ENCODE measurements around the gene MAP7D2.
"Not testable (repeated sequence)": the region's sequence is repeated elsewhere in the genome, so short reads cannot be mapped to it uniquely, and the experiment has no call there.

MAP7D2 gene

DNA sequence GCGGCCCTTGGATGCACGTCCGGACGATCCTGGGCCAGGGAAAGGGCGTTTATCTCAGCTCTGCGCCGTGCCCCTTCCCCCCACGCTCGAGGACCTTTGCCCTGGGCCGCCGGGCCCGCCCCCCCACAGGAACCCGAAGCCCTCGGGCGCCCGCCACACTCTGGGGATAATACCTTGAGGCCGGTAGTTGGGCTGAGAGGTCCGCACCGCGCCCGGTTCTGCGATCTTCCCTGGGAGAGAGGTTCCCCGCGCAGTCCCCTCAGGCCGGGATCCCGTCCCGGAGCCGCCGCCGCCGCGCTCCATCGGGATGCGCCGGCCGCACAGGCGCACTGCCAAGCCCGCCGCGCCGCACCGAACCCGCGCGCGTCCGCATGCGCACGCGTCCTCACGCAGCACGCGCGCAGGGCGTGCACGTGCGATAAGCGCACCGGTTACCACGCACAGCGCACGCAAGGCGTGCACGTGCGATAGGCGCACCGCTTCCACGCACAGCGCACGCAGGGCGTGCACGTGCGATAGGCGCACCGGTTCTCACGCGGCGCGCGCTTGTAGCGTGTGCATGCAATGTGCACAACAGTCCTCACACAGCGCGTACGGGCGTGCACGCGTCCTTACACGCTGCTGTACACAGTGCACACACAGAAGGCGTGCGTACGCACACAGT, at the start of gene MAP7D2:
TSS of gene MAP7D2 (minus strand) at position 331 of the 664 bp plus-strand sequence. CDS start at position 303, 28 bp downstream.
- peak within 1 kb of the TSS; percentile 18 for H3K4me3 Mint-ChIP-seq
- ATAC-seq (no peak), DNase-seq (ENCODE audit: low spot score in 2 of 2) (no peak)
- no peaks in the 10 kb centered on the region for H3K4me1 Mint-ChIP-seq
- no peaks in the 10 kb centered on the region for H3K36me3 Mint-ChIP-seq
- no peak within 1 kb of the TSS for H3K27ac Mint-ChIP-seq
- H3K9me3 Mint-ChIP-seq: no peaks in the 10 kb centered on the region

GRCh38 chrX:20162516-20162915, 45.8 kb upstream of the MAP7D2 start:
- DNase-seq (ENCODE audit: low spot score in 2 of 2): not testable (repeated sequence)
- peaks cover 97% of the 10 kb centered on the region for H3K36me3 Mint-ChIP-seq

DNA sequence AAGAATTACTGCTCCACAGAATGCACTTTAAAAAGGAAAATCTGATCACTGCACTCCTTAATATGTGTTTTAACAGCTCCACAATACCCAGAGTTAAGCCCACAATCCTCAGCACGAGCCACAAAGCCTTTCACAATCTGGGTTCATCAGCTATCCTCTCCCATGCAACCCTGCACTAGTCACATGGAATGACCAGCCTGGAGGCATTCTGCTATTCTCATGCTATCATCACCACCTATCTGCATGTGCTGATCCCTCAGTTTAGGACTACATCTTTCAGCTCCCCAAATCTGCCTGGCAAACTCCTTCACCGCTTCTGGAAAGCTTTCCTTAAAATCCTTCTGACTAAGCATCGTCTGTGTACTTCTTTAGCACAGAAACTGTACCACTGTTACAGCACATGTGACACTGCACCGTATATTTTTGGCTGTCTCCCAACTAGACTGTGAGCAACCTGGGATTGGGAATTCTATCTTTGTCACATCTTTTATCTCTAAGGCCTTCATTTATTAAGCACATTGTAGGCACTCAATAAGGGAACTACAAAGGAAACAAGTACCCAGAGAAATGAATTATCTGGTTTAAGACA, 43.2 kb upstream of the MAP7D2 start:
- Mint-ChIP-seq H3K27ac (peak overlapping the region; percentile 29), H3K4me3 (no peak overlapping the region), H3K9me3 (no peaks in the 10 kb centered on the region), H3K4me1 (no peaks in the 10 kb centered on the region), H3K36me3 (peaks cover 98% of the 10 kb centered on the region)
- DNase-seq (ENCODE audit: low spot score in 2 of 2) (no peak), ATAC-seq (no peak)

More at GRCh38 chrX:20162516-20162915, 45.8 kb upstream of the MAP7D2 start:
- H3K9me3 Mint-ChIP-seq, H3K4me1 Mint-ChIP-seq, H3K4me3 Mint-ChIP-seq, ATAC-seq, H3K27ac Mint-ChIP-seq: not testable (repeated sequence)

DNA sequence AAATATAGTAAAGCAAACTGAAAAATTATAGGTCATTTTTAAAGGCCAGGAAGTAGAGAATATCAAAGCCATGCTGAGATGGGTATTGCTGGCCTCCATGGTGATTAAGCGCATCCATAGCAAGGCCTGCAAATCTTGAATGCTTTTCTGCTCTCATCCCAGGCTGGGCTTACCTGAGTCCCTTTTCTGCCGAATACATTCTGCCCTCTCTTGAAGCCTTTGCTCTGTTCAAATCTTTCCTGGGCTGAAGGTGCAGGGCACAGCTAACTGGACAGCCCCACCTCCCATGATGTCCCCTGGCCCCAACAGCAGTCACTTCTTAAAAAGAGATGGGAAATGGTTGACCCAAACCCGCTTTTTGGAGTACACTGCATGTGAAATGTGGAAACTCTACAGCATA, 35.0 kb upstream of the MAP7D2 start:
- Mint-ChIP-seq H3K36me3 (peaks cover 67% of the 10 kb centered on the region), H3K9me3 (no peaks in the 10 kb centered on the region), H3K27ac (peak overlapping the region; percentile 43), H3K4me1 (no peaks in the 10 kb centered on the region), H3K4me3 (no peak overlapping the region)
- no peak for ATAC-seq
- no peak for DNase-seq (ENCODE audit: low spot score in 2 of 2)

DNA sequence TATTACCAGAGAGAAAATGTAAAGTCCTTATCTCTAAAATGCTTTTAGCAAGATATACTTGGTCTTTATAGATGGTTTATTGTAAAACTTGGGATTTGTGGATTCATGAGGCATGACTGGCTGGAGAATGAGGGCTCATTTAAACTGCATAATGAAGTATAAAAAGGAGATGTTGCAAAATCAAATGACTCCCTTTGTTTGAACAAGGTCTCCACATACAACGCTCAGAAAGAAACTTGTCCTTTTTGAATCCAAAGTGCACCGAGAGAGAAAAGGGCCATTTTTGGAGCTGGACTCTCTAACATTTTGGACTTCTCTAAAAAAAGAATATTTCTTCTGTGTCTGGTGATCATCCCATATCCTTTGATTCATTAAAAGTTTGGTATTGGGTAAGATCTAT, 32.6 kb upstream of the MAP7D2 start:
- Mint-ChIP-seq H3K9me3 (no peaks in the 10 kb centered on the region), H3K4me3 (no peak overlapping the region), H3K27ac (no peak overlapping the region), H3K4me1 (peaks cover 8% of the 10 kb centered on the region), H3K36me3 (peaks cover 50% of the 10 kb centered on the region)
- DNase-seq (ENCODE audit: low spot score in 2 of 2): no peak
- no peak for ATAC-seq

DNA sequence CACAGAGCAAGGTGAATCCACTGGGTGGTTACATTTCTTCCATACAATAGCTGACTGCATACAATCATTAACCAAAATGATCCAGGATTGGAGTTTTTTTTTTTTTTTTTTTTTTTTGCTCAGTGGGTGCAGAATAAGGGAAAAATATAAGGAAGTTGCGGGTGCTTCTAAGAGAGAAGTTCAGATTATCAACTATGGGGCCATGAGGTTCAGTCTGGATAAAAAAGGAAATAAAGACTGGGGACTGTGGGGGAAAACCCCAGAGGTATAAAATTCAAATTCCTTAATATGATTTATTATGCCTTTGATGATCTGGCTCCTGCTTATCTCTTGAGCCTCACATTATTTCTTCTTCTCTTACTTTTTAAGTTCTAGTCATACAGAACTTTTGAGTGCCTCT, 30.9 kb upstream of the MAP7D2 start:
- Mint-ChIP-seq H3K9me3 (no peaks in the 10 kb centered on the region), H3K36me3 (peaks cover 32% of the 10 kb centered on the region), H3K4me3 (no peak overlapping the region), H3K27ac (no peak overlapping the region), H3K4me1 (peaks cover 8% of the 10 kb centered on the region)
- ATAC-seq (no peak), DNase-seq (ENCODE audit: low spot score in 2 of 2) (no peak)

- H3K4me3 Mint-ChIP-seq: no peak overlapping the region
- H3K27ac Mint-ChIP-seq: peak overlapping the region; percentile 63
Observed at GRCh38 chrX:20144491-20144890, 27.8 kb upstream of the MAP7D2 start.

GRCh38 chrX:20143561-20143960, 26.9 kb upstream of the MAP7D2 start:
- ATAC-seq (no peak), DNase-seq (ENCODE audit: low spot score in 2 of 2) (no peak)
- Mint-ChIP-seq H3K9me3 (no peaks in the 10 kb centered on the region), H3K4me3 (no peak overlapping the region), H3K27ac (no peak overlapping the region), H3K36me3 (peaks cover 32% of the 10 kb centered on the region), H3K4me1 (peaks cover 21% of the 10 kb centered on the region)

More at GRCh38 chrX:20144491-20144890, 27.8 kb upstream of the MAP7D2 start:
- Mint-ChIP-seq H3K36me3 (peaks cover 23% of the 10 kb centered on the region), H3K9me3 (no peaks in the 10 kb centered on the region), H3K4me1 (peaks cover 14% of the 10 kb centered on the region)
- ATAC-seq: peak; percentile 40
- no peak for DNase-seq (ENCODE audit: low spot score in 2 of 2)

DNA sequence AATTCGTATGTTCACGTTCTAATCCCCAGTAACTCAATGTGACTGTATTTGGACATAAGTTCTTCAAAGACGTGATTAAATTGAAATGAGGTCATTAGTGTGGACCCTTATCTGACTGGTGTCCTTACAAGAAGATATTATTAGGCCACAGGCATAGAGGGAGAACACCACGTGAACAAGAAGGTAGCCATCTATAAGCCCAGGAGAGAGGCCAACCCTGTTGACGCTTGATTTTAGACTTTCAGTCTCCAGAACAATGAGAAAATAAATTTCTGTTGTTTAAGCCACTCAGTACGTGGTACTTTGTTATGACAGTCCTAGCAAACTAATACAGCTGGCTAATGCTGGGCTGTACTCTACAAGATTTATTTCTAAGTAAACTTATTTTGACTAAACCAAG, 26.4 kb upstream of the MAP7D2 start:
- Mint-ChIP-seq H3K4me1 (peaks cover 21% of the 10 kb centered on the region), H3K27ac (peak overlapping the region; percentile 14), H3K9me3 (no peaks in the 10 kb centered on the region), H3K4me3 (peak overlapping the region; percentile 77), H3K36me3 (peaks cover 35% of the 10 kb centered on the region)
- DNase-seq (ENCODE audit: low spot score in 2 of 2): no peak
- no peak for ATAC-seq

GRCh38 chrX:20141281-20142220, 24.8 kb upstream of the MAP7D2 start, which contains the start of gene EIF1AX:
EIF1AX (minus strand) TSS chrX:20141838; CDS start chrX:20141640, 198 bp downstream.
- Mint-ChIP-seq H3K36me3 (peaks cover 45% of the 10 kb centered on the region), H3K9me3 (no peaks in the 10 kb centered on the region), H3K27ac (peak within 1 kb of the TSS; percentile 84), H3K4me1 (peaks cover 24% of the 10 kb centered on the region), H3K4me3 (peak within 1 kb of the TSS; percentile 77)
- ATAC-seq (peak; percentile 99), DNase-seq (ENCODE audit: low spot score in 2 of 2) (peak; percentile 75 to 94)

DNA sequence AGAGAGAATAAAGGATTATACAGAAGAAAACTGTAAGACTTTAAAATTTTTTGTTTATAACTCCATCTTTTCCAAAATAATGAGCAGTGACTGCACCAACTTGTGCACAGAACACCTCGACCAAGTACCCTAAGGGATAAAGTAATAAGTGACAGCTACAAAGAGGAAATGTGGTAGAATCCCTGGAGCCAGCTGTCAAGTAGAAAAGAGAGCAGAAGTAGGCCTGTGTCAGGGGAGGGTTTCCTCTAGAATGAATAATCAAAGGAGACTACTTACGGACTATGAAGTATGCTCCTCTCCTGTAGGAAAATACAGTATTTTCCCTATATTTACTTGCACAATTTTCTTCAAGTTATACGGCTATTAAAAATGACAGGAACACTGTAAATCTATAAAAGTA, 23.7 kb upstream of the MAP7D2 start:
- DNase-seq (ENCODE audit: low spot score in 2 of 2): no peak
- H3K4me3 Mint-ChIP-seq: peak overlapping the region; percentile 77
- no peak overlapping the region for H3K27ac Mint-ChIP-seq
- H3K9me3 Mint-ChIP-seq: no peaks in the 10 kb centered on the region
- peaks cover 32% of the 10 kb centered on the region for H3K4me1 Mint-ChIP-seq
- no peak for ATAC-seq
- H3K36me3 Mint-ChIP-seq: peaks cover 57% of the 10 kb centered on the region

DNA sequence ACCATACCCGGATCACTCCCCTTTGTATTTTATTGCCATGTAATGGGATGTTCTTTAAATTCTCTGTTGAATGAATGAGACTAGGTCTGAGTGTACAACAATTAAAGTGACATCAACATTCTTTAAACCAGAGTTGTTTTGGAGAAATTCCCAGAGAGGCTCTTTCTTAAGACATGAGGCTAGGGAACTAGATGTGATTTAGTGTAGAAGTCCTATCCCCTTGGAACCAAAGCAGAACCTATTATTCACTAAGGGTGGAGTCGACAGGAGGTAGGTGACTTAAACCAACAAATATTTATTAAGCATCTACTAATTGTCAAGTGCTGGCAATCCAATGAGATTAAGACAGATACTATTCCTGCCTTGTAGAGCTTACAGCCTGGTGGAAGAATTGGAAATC, 23.3 kb upstream of the MAP7D2 start:
- ATAC-seq (no peak), DNase-seq (ENCODE audit: low spot score in 2 of 2) (no peak)
- H3K9me3 Mint-ChIP-seq: no peaks in the 10 kb centered on the region
- peaks cover 59% of the 10 kb centered on the region for H3K36me3 Mint-ChIP-seq
- H3K4me1 Mint-ChIP-seq: peaks cover 30% of the 10 kb centered on the region
- H3K4me3 Mint-ChIP-seq: peak overlapping the region; percentile 77
- peak overlapping the region; percentile 32 for H3K27ac Mint-ChIP-seq

- peak overlapping the region; percentile 63 for H3K27ac Mint-ChIP-seq
- H3K9me3 Mint-ChIP-seq: no peaks in the 10 kb centered on the region
- H3K36me3 Mint-ChIP-seq: peaks cover 95% of the 10 kb centered on the region
- peaks cover 24% of the 10 kb centered on the region for H3K4me1 Mint-ChIP-seq
- H3K4me3 Mint-ChIP-seq: no peak overlapping the region
- ATAC-seq (no peak), DNase-seq (ENCODE audit: low spot score in 2 of 2) (no peak)
Observed at GRCh38 chrX:20135944-20136343, 19.2 kb upstream of the MAP7D2 start.

DNA sequence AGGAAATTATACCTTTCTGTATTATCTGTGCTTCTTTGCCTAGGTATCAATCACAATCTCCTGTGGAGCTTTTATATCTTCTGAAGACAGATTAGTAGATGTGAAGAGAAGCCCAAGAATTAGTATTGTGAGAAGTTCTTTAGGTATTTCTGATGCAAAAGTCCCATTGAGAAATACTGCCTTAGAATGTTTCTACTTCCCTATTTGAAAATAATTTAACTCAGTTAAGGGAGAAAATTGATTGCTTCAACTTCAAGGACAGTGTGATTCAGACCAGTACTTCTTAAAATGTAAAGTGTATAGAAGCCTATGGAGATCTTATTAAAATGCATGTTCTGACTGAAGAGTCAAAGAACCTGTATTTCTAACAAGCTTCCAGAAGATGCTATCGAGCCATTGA, 16.0 kb upstream of the MAP7D2 start:
- H3K4me1 Mint-ChIP-seq: peaks cover 11% of the 10 kb centered on the region
- no peak for DNase-seq (ENCODE audit: low spot score in 2 of 2)
- no peak overlapping the region for H3K4me3 Mint-ChIP-seq
- H3K27ac Mint-ChIP-seq: no peak overlapping the region
- peaks cover 96% of the 10 kb centered on the region for H3K36me3 Mint-ChIP-seq
- no peaks in the 10 kb centered on the region for H3K9me3 Mint-ChIP-seq
- ATAC-seq: no peak

DNA sequence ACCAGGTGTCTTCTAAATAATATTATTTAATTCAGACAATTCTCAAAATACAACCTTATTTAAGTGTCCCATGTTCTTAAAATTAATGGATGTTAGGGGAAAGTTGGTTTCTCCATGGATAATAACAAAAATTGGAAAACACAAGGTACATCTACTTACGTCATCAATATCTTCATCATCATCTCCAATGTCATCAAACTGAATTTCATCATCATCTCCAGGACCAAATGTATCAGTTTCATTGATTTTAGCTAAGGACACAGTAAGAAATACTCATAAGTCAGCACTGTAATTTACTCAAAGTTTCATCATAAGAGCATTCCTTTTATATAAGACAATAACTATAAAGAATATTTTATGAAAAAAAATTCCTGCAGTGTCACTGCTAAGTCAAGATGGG, 13.7 kb upstream of the MAP7D2 start:
- ATAC-seq (no peak), DNase-seq (ENCODE audit: low spot score in 2 of 2) (no peak)
- H3K36me3 Mint-ChIP-seq: peaks cover 77% of the 10 kb centered on the region
- no peak overlapping the region for H3K27ac Mint-ChIP-seq
- H3K4me1 Mint-ChIP-seq: no peaks in the 10 kb centered on the region
- no peaks in the 10 kb centered on the region for H3K9me3 Mint-ChIP-seq
- H3K4me3 Mint-ChIP-seq: no peak overlapping the region

Data from stimulated activated effector memory CD8-positive, alpha-beta T cell treated with anti-CD3 and anti-CD28 coated beads, Interleukin-12 subunit alpha, Interleukin-12 subunit beta, amount 100 ng/mL, for 72 hours (primary cell).